Colonic mucosa (tissue), 4 donors: ENCODE data around the gene TSHZ2. TPM values are rescaled to one million over a fixed set of nuclear protein-coding genes. Genes with fewer than 3 reads are reported as not detected.

ENCODE experiments used
- DNase-seq: peaks from one replicate; pipeline ENCODE4 v3.0.0-alpha.2; 2020
- H3K27ac ChIP-seq: fragments of 200-600 bp; one replicate; pipeline ENCODE4 v1.8.0; 2021
- H3K27me3 ChIP-seq: fragments of 200-600 bp; one replicate; pipeline ENCODE4 v1.8.0; 2021
- H3K36me3 ChIP-seq: fragments of 200-600 bp; one replicate; pipeline ENCODE4 v1.8.0; 2021
- H3K4me1 ChIP-seq: fragments of 200-600 bp; one replicate; pipeline ENCODE4 v1.8.0; 2021; ENCODE audit warnings: mild to moderate bottlenecking
- H3K4me3 ChIP-seq: fragments of 200-600 bp; one replicate; pipeline ENCODE4 v1.8.0; 2021
- H3K9ac ChIP-seq, 2 donors: one replicate each; pipeline ENCODE4 v1.7.0; 2013; ENCODE audit warnings: control low read depth in 2 of 2, low read depth in 2 of 2, low read length in 2 of 2
- H3K9me3 ChIP-seq: fragments of 200-600 bp; one replicate; pipeline ENCODE4 v1.8.0; 2021
- intact Hi-C: fragments of 100-400 bp; cut with DNase I; formaldehyde crosslinking; loops from one replicate; pipeline ENCODE4 v1.14.1; 2022
- total RNA-seq, 2 donors: library from RNA; stranded (reverse); fragmentation: NEBNext Ultra II Directional in 1 of 2; extraction: Animal tissue kit (Norgen Biotek cat#: 25700) in 1 of 2; gene quantifications; one replicate each; pipeline ENCODE4 v1.2.1, GENCODE V29; 2021
- TF ChIP-seq, protein P1 (sequence below): fragments of 200-600 bp; IDR thresholded peaks from one replicate; pipeline ENCODE4 v1.8.0; 2022; ENCODE audit warnings: antibody characterized with exemption, mild to moderate bottlenecking
- donor health status: healthy.
- donor health status: DM: no; HTN: no; CAD: no.
- donor health status: DM: no; HTN: no; CAD: no.

Gene TSHZ2
- total RNA-seq, 2 donors from 2014 or later: 2.1 to 3.1 TPM

DNA sequence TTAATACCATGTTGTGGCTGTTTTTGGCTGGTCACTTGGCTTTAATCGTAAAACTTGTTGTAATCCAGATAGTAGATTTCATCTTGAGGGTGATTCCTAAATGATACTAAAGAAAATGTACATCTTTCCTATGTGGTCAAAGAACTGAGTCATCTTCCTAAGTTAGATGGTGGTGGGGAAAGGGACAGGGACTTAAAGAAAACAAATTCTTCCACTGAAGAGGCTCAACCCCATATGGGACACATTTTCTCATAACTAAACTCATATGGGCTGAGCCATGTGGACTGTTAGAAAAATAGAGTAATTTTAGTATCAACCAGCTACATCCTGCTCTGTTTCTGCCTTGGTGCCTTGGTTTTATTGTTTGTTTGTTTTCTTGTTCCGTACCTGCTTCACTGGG lies 155.8 kb downstream of the TSHZ2 start:
- H3K27ac ChIP-seq: no peak overlapping the region
- H3K4me1 ChIP-seq: no peaks in the 10 kb centered on the region
- DNase-seq: no peak
- H3K4me3 ChIP-seq: no peak overlapping the region
- TF ChIP-seq, protein P1, sequence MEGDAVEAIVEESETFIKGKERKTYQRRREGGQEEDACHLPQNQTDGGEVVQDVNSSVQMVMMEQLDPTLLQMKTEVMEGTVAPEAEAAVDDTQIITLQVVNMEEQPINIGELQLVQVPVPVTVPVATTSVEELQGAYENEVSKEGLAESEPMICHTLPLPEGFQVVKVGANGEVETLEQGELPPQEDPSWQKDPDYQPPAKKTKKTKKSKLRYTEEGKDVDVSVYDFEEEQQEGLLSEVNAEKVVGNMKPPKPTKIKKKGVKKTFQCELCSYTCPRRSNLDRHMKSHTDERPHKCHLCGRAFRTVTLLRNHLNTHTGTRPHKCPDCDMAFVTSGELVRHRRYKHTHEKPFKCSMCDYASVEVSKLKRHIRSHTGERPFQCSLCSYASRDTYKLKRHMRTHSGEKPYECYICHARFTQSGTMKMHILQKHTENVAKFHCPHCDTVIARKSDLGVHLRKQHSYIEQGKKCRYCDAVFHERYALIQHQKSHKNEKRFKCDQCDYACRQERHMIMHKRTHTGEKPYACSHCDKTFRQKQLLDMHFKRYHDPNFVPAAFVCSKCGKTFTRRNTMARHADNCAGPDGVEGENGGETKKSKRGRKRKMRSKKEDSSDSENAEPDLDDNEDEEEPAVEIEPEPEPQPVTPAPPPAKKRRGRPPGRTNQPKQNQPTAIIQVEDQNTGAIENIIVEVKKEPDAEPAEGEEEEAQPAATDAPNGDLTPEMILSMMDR: no peak
- intact Hi-C loops: no loop called here
- no peaks in the 10 kb centered on the region for H3K27me3 ChIP-seq
- no peaks in the 10 kb centered on the region for H3K9me3 ChIP-seq
- H3K9ac ChIP-seq: no peak overlapping the region
- no peaks in the 10 kb centered on the region for H3K36me3 ChIP-seq

DNA sequence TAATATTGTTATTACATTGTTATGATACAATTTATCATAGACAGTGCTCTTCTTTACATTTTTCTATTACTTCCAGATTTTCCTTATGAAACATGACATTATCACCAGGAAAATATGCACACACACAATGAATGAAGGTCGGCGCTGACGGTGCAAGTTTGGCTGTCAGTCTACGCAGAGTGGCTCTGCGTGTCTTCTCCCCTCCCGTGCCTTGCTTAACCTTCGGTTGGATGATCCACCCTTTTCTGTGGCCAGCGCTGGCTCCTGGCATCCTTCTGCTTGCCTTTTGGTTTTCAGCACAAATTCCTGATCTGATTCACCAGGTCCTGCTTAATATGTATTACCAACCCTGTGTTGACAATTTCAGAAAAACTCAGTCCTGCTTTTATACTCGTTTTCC lies 157.4 kb downstream of the TSHZ2 start:
- TF ChIP-seq, protein P1: no peak
- H3K4me3 ChIP-seq: no peak overlapping the region
- intact Hi-C loops: no loop called here
- DNase-seq: no peak
- H3K9ac ChIP-seq: no peak overlapping the region
- no peaks in the 10 kb centered on the region for H3K4me1 ChIP-seq
- H3K9me3 ChIP-seq: no peaks in the 10 kb centered on the region
- no peak overlapping the region for H3K27ac ChIP-seq
- H3K36me3 ChIP-seq: no peaks in the 10 kb centered on the region
- H3K27me3 ChIP-seq: no peaks in the 10 kb centered on the region

DNA sequence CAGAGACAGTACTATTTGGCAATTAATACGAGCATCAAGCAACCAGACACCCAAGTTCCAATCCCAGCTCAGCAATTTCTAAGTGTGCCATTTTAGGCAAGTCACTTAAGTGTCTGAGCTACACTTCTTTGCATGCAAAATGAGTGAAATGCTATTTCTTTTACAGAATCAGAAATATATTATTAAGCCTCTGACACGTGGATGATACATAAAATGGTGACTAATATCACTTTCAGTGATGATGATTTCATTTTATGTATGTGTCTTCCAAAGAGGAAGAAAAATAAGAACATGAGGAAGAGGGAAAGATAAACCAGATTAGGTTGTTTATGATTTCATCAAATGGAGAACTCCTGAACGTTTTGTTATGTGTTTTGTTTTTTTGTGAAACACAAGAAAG lies 158.6 kb downstream of the TSHZ2 start:
- TF ChIP-seq, protein P1: no peak
- intact Hi-C loops: no loop called here
- H3K27ac ChIP-seq: no peak overlapping the region

DNA sequence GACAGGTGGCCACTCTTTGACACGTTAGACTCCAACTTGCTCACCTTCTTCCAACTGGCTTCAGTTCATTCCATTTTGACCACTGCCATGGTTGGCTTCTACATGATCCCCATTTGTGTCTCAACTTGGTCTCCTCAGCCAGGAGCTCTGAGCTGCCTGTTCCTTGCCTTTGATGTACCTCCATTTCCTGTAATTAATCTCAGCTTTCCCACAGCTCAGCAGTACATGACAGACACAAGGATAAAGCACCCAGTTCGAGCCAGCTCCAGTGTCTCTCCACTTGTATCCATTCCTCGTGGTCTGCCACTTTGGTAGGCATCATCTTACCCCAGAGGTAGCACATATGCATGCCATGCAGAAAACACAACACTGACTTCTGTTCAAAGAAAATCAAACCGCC lies 161.0 kb downstream of the TSHZ2 start:
- Histone ChIP-seq H3K9ac (no peak overlapping the region), H3K27me3 (no peaks in the 10 kb centered on the region), H3K36me3 (no peaks in the 10 kb centered on the region), H3K4me1 (no peaks in the 10 kb centered on the region), H3K9me3 (no peaks in the 10 kb centered on the region), H3K4me3 (no peak overlapping the region), H3K27ac (no peak overlapping the region)
- no peak for DNase-seq
- intact Hi-C loops: no loop called here
- TF ChIP-seq, protein P1: no peak

More for the DNA sequence above, 158.6 kb downstream of the TSHZ2 start:
- no peak overlapping the region for H3K4me3 ChIP-seq
- H3K4me1 ChIP-seq: no peaks in the 10 kb centered on the region
- no peaks in the 10 kb centered on the region for H3K36me3 ChIP-seq
- H3K9ac ChIP-seq: no peak overlapping the region
- H3K27me3 ChIP-seq: no peaks in the 10 kb centered on the region
- H3K9me3 ChIP-seq: no peaks in the 10 kb centered on the region
- no peak for DNase-seq

DNA sequence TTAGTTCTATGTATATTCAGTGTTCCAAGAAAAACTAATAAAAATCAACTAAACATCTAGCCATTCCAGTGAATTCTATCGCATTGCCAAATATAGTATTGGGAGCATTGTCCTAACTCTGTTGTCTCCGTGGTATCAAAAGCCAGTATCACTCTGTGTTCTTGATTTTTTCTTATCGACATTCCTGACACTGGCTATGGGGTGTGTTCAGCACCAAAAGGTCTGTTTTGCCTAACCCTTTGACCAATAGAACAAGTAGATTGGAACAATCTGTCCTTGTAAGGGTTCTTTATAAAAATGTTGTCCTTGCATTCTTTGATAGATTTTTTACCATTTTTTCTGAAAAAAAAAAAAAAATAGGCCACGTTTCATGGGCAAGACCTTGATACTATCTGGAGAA lies 161.5 kb downstream of the TSHZ2 start:
- H3K27me3 ChIP-seq: no peaks in the 10 kb centered on the region
- no peaks in the 10 kb centered on the region for H3K36me3 ChIP-seq
- H3K9me3 ChIP-seq: no peaks in the 10 kb centered on the region
- intact Hi-C loops: no loop called here
- no peak overlapping the region for H3K9ac ChIP-seq
- TF ChIP-seq, protein P1: no peak
- H3K4me1 ChIP-seq: no peaks in the 10 kb centered on the region
- H3K27ac ChIP-seq: no peak overlapping the region
- H3K4me3 ChIP-seq: no peak overlapping the region
- DNase-seq: no peak

DNA sequence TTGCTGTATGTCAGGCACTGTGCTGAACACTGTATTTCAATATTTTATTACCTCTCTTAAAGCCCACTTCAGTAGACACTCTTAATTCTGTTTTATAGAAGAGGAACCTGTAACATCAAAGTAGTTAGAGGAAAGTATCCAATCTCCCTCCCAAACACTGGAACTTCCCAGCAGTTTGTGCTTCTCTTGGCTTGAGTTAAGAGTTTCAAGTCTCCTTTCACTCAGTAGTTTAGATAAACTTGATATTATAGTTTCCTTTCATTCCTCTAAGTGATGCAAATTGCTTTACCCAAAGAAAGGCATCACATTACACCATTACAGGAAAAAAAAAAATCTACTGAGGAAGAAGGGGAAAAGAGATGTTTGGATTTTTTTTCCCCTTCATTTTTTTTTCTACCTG lies 164.3 kb downstream of the TSHZ2 start:
- intact Hi-C loops: no loop called here
- no peaks in the 10 kb centered on the region for H3K4me1 ChIP-seq
- H3K9ac ChIP-seq: no peak overlapping the region
- H3K9me3 ChIP-seq: no peaks in the 10 kb centered on the region
- H3K4me3 ChIP-seq: no peak overlapping the region
- H3K36me3 ChIP-seq: no peaks in the 10 kb centered on the region
- no peaks in the 10 kb centered on the region for H3K27me3 ChIP-seq
- H3K27ac ChIP-seq: no peak overlapping the region
- TF ChIP-seq, protein P1: no peak
- no peak for DNase-seq
